Hepatocyte (in vitro differentiated cells): ENCODE data around the gene MTHFD1L.

ENCODE experiments used
- EZH2 ChIP-seq: fragments of 200-600 bp; sonication (generic); IDR thresholded peaks from 2 replicates; pipeline ENCODE4 v1.6.1; 2016; ENCODE audit warnings: antibody characterized with exemption, mild to moderate bottlenecking, borderline replicate concordance
- EZH2phosphoT487 ChIP-seq: fragments of 200-600 bp; sonication (generic); IDR thresholded peaks from one replicate; pipeline ENCODE4 v1.6.1; 2018; ENCODE audit warnings: antibody characterized with exemption, mild to moderate bottlenecking, low read depth, moderate library complexity; ENCODE audit not compliant: unreplicated experiment, severe bottlenecking

DNA sequence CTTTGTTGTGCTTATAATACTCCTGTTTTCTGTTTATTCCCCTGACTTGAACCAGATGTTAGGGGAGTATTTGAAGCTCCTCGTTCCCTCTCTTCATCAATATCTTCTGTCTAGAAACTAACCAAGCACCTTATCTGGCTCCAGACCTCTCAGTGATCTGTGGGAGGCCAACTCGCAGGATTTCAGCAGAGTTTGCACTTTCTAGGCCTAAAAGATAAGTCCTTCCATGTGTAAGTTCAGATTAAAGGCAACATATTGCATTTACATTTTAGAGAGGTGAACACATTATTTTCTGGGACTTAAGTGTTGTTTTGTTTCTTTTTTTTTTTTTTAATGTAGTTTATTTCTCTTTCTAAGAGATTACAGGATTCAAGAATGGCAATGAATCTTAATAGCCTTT, 234.8 kb downstream of the MTHFD1L start:
- no peak for TF ChIP-seq EZH2
- no peak for TF ChIP-seq EZH2phosphoT487
